RWPE1 (cell line): ENCODE data around the gene C9.

Source experiments
- CTCF ChIA-PET: fragments of 350-600 bp; sonication (Branson Sonifier 250); formaldehyde crosslinking; extraction: SDS; loops from one replicate; lab custom pipeline; 2021; lab: Yijun Ruan, JAX
- POLR2A ChIA-PET: fragments of 400-600 bp; formaldehyde crosslinking; extraction: SDS; loops from one replicate; lab custom pipeline; 2020; ENCODE audit warnings: antibody characterized with exemption; ENCODE audit not compliant: low non-redundant PET; lab: Yijun Ruan, JAX
- DNase-seq: peaks from one replicate; pipeline ENCODE4 v3.0.0; 2012; ENCODE audit warnings: low spot score
- H3K27ac ChIP-seq: fragments of 450-650 bp; 2 replicates; pipeline ENCODE4 v1.5.1; 2017
- CTCF ChIP-seq: fragments of 450-650 bp; conservative IDR thresholded peaks from 2 replicates; pipeline ENCODE4 v1.5.1; 2017; ENCODE audit warnings: low read depth, mild to moderate bottlenecking

The C9 gene

GRCh38 chr5:39395521-39395920 lies 31.2 kb upstream of the C9 start:
- no peak overlapping the region for H3K27ac ChIP-seq
- POLR2A ChIA-PET: no interaction called here
- no peak for TF ChIP-seq CTCF
- CTCF ChIA-PET: no interaction called here
- DNase-seq: no peak

- no peak overlapping the region for H3K27ac ChIP-seq
- no peak for TF ChIP-seq CTCF
- ChIA-PET CTCF (no interaction called here), POLR2A (no interaction called here)
- peak; percentile 28 for DNase-seq
Measured at GRCh38 chr5:39394946-39395345, 30.7 kb upstream of the C9 start.

- CTCF ChIA-PET: interaction anchor here (2.1 kb wide), 1 partner anchor 15 kb away, joined by 6 read pairs; no protein-coding TSS in a partner anchor
- H3K27ac ChIP-seq: no peak overlapping the region
- no peak for TF ChIP-seq CTCF
- DNase-seq: no peak
- POLR2A ChIA-PET: no interaction called here
Measured at GRCh38 chr5:39390945-39391344, 26.6 kb upstream of the C9 start.

- no peak overlapping the region for H3K27ac ChIP-seq
- ChIA-PET POLR2A (no interaction called here), CTCF (interaction anchor here (0.6 kb wide), 1 partner anchor 11 kb away, joined by 3 read pairs; no protein-coding TSS in a partner anchor)
- DNase-seq: no peak
- TF ChIP-seq CTCF: no peak
Measured at GRCh38 chr5:39387293-39387692, 23.0 kb upstream of the C9 start.

- CTCF ChIA-PET: interaction anchor here (0.7 to 1.6 kb wide), 3 partner anchors 8 to 163 kb away, joined by 3 to 8 read pairs (median 5); no protein-coding TSS in a partner anchor
- DNase-seq: no peak
- POLR2A ChIA-PET: no interaction called here
- H3K27ac ChIP-seq: no peak overlapping the region
- TF ChIP-seq CTCF: no peak
Measured at GRCh38 chr5:39384271-39384670, 20.0 kb upstream of the C9 start.

- H3K27ac ChIP-seq: no peak overlapping the region
- ChIA-PET CTCF (interaction anchor here (0.7 to 1.0 kb wide), 2 partner anchors 164 to 1272 kb away, joined by 4 read pairs; no protein-coding TSS in a partner anchor), POLR2A (no interaction called here)
- no peak for DNase-seq
- TF ChIP-seq CTCF: no peak
Measured at GRCh38 chr5:39381376-39381775, 17.1 kb upstream of the C9 start.
